ENCODE results near the gene IGFBP3. TPM values are rescaled to one million over a fixed set of nuclear protein-coding genes. Genes with fewer than 3 reads are reported as not detected.

Gene IGFBP3
- total and polyA plus RNA-seq, 2 of the 13 experiments (the other 11 are each of a cell fraction or from before 2014, with no cell fraction given): 57.5 TPM; not detected in 1

GRCh38 chr7:45962861-45963260 is 41.8 kb upstream of the IGFBP3 start:
- intact Hi-C loops (cut with micrococcal nuclease; ENCODE audit: unreplicated experiment): no loop called here
- Histone ChIP-seq H3K9ac (ENCODE audit: insufficient read depth, low read depth, low read length) (no peak overlapping the region), H3K27ac (ENCODE audit: extremely low read length, insufficient read depth, low read length) (no peak overlapping the region), H3K4me2 (ENCODE audit: low read depth, low read length) (no peak overlapping the region), H3K27me3 (ENCODE audit: control insufficient read depth in 1 of 2, insufficient read depth in 2 of 2, low read length in 2 of 2) (no peaks in the 10 kb centered on the region; a peak in 1 of 5 replicates), H2AFZ (ENCODE audit: low read length) (no peak overlapping the region), H3K36me3 (replicated peaks in 1 of 2; ENCODE audit: control insufficient read depth in 1 of 2, insufficient read depth in 2 of 2, low read length in 2 of 2) (no peaks in the 10 kb centered on the region), H3K79me2 (ENCODE audit: insufficient read depth, low read length) (no peaks in the 10 kb centered on the region), H4K20me1 (ENCODE audit: insufficient read depth, low read length) (no peaks in the 10 kb centered on the region), H3K9me3 (ENCODE audit: low read length) (no peaks in the 10 kb centered on the region), H3K4me1 (ENCODE audit: insufficient read depth, low read length) (peaks cover 29% of the 10 kb centered on the region), H3K4me3 (replicated peaks in 1 of 3; ENCODE audit: insufficient read depth in 1 of 3, low read depth in 2 of 3, low read length in 3 of 3) (no peak overlapping the region)
- no peak for DNase-seq (ENCODE audit: low spot score)
- no TSS peak for BruUV-seq (replicated peaks)
- CTCF ChIA-PET (ENCODE audit: low intra/inter-chr PET ratio, low total read pairs): no interaction called here
- no peak for TF ChIP-seq ZNF282 (IDR thresholded peaks at IDR 0.05; ENCODE audit: partially characterized antibody)
- no peak for TF ChIP-seq JUN (CRISPR knock-in tag; IDR thresholded peaks at IDR 0.05)
- TF ChIP-seq NR2C2 (CRISPR knock-in tag; IDR thresholded peaks at IDR 0.05; ENCODE audit: borderline replicate concordance): no peak
- no peak for TF ChIP-seq ZNF264 (CRISPR knock-in tag; IDR thresholded peaks at IDR 0.05)
- TF ChIP-seq REXO4 (CRISPR knock-in tag; IDR thresholded peaks at IDR 0.05; ENCODE audit: borderline replicate concordance): no peak
- no peak for TF ChIP-seq SETDB1 (CRISPR knock-in tag; IDR thresholded peaks at IDR 0.05; ENCODE audit: borderline replicate concordance)
- no peak for TF ChIP-seq U2AF2 (IDR thresholded peaks at IDR 0.05; ENCODE audit: low read depth, low read length)
- no peak for TF ChIP-seq NR1H2 (CRISPR knock-in tag; IDR thresholded peaks at IDR 0.05; ENCODE audit: borderline replicate concordance, low read depth)
- TF ChIP-seq ZNF230 (CRISPR knock-in tag; IDR thresholded peaks at IDR 0.05): no peak
- TF ChIP-seq, protein P1, sequence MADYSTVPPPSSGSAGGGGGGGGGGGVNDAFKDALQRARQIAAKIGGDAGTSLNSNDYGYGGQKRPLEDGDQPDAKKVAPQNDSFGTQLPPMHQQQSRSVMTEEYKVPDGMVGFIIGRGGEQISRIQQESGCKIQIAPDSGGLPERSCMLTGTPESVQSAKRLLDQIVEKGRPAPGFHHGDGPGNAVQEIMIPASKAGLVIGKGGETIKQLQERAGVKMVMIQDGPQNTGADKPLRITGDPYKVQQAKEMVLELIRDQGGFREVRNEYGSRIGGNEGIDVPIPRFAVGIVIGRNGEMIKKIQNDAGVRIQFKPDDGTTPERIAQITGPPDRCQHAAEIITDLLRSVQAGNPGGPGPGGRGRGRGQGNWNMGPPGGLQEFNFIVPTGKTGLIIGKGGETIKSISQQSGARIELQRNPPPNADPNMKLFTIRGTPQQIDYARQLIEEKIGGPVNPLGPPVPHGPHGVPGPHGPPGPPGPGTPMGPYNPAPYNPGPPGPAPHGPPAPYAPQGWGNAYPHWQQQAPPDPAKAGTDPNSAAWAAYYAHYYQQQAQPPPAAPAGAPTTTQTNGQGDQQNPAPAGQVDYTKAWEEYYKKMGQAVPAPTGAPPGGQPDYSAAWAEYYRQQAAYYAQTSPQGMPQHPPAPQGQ (CRISPR knock-in tag; IDR thresholded peaks at IDR 0.05; ENCODE audit: borderline replicate concordance): no peak
- no peak for TF ChIP-seq TMF1 (CRISPR knock-in tag; IDR thresholded peaks at IDR 0.05; ENCODE audit: low read depth)
- POLR2A ChIA-PET: no interaction called here
- FAIRE-seq: no peak
- WGBS (ENCODE audit: low lambda C conversion rate): 58% methylated on average over 6 of the region's 6 CpGs
- in situ Hi-C loops (cut with HindIII; ENCODE audit: extremely low pct_ligation_motif_present, low pct_unique_long_range_greater_than_20kb): no loop called here
- ATAC-seq: no peak

Data from HepG2 (cell line).